HEK293 (cell line): Measurements from ENCODE around the gene NSFL1C.

Experiments used
- GLIS2 ChIP-seq: fragments of 450-650 bp; formaldehyde crosslinking; IDR thresholded peaks from 2 replicates; pipeline ENCODE4 v1.5.1; 2016; ENCODE audit warnings: missing biosample characterization, missing genetic modification characterization
- HOXA7 ChIP-seq: sonication (generic); formaldehyde crosslinking; IDR thresholded peaks from 2 replicates; pipeline ENCODE4 v1.8.1; 2022; ENCODE audit warnings: missing genetic modification reagents, borderline replicate concordance
- IKZF3 ChIP-seq: fragments of 450-650 bp; IDR thresholded peaks from 2 replicates; pipeline ENCODE4 v1.5.0; 2018; ENCODE audit warnings: missing biosample characterization, mild to moderate bottlenecking, missing genetic modification characterization, moderate library complexity
- OSR2 ChIP-seq: fragments of 450-650 bp; formaldehyde crosslinking; IDR thresholded peaks from 2 replicates; pipeline ENCODE4 v1.5.1; 2016; ENCODE audit warnings: missing biosample characterization, missing genetic modification characterization
- SALL2 ChIP-seq: fragments of 450-650 bp; formaldehyde crosslinking; IDR thresholded peaks from 2 replicates; pipeline ENCODE4 v1.5.0; 2017; ENCODE audit warnings: missing biosample characterization, mild to moderate bottlenecking, missing genetic modification characterization, borderline replicate concordance
- SCRT1 ChIP-seq: fragments of 450-650 bp; formaldehyde crosslinking; IDR thresholded peaks from 2 replicates; pipeline ENCODE4 v1.5.1; 2016; ENCODE audit warnings: missing biosample characterization, missing genetic modification characterization, borderline replicate concordance
- SP7 ChIP-seq: fragments of 450-650 bp; formaldehyde crosslinking; IDR thresholded peaks from 2 replicates; pipeline ENCODE4 v1.5.1; 2016; ENCODE audit warnings: missing biosample characterization, missing genetic modification characterization
- TRIM28 ChIP-seq: IDR thresholded peaks from 2 replicates; pipeline ENCODE4 v1.6.1; 2011; ENCODE audit warnings: low read length, control low read depth, borderline replicate concordance
- WT1 ChIP-seq: fragments of 450-650 bp; formaldehyde crosslinking; IDR thresholded peaks from 2 replicates; pipeline ENCODE4 v1.5.1; 2016; ENCODE audit warnings: missing biosample characterization, missing genetic modification characterization
- ZBTB17 ChIP-seq: fragments of 450-650 bp; formaldehyde crosslinking; IDR thresholded peaks from 2 replicates; pipeline ENCODE4 v1.5.1; 2016; ENCODE audit warnings: missing biosample characterization, missing genetic modification characterization
- ZBTB21 ChIP-seq: fragments of 450-650 bp; formaldehyde crosslinking; IDR thresholded peaks from 2 replicates; pipeline ENCODE4 v1.5.1; 2017; ENCODE audit warnings: missing biosample characterization, missing genetic modification characterization
- ZNF132 ChIP-seq: fragments of 450-650 bp; formaldehyde crosslinking; IDR thresholded peaks from 2 replicates; pipeline ENCODE4 v1.5.1; 2017; ENCODE audit warnings: missing biosample characterization, missing genetic modification characterization, borderline replicate concordance
- ZNF223 ChIP-seq: fragments of 450-650 bp; formaldehyde crosslinking; IDR thresholded peaks from 2 replicates; pipeline ENCODE4 v1.5.1; 2016; ENCODE audit warnings: missing biosample characterization, missing genetic modification characterization
- ZNF24 ChIP-seq: fragments of 450-650 bp; formaldehyde crosslinking; IDR thresholded peaks from 2 replicates; pipeline ENCODE4 v1.5.1; 2016; ENCODE audit warnings: missing biosample characterization, missing genetic modification characterization
- ZNF324 ChIP-seq: fragments of 450-650 bp; formaldehyde crosslinking; IDR thresholded peaks from 2 replicates; pipeline ENCODE4 v1.5.1; 2016; ENCODE audit warnings: missing biosample characterization, missing genetic modification characterization
- ZNF354C ChIP-seq: fragments of 450-650 bp; formaldehyde crosslinking; IDR thresholded peaks from 2 replicates; pipeline ENCODE4 v1.5.1; 2016; ENCODE audit warnings: missing biosample characterization, missing genetic modification characterization, low read depth, borderline replicate concordance
- ZNF37A ChIP-seq: fragments of 450-650 bp; IDR thresholded peaks from 2 replicates; pipeline ENCODE4 v1.5.1; 2018; ENCODE audit warnings: missing biosample characterization, missing genetic modification characterization
- ZNF394 ChIP-seq: fragments of 450-650 bp; formaldehyde crosslinking; IDR thresholded peaks from 2 replicates; pipeline ENCODE4 v1.5.1; 2016; ENCODE audit warnings: missing biosample characterization, missing genetic modification characterization, mild to moderate bottlenecking, moderate library complexity, borderline replicate concordance
- ZNF596 ChIP-seq: fragments of 450-650 bp; IDR thresholded peaks from 2 replicates; pipeline ENCODE4 v1.5.0; 2018; ENCODE audit warnings: missing biosample characterization, mild to moderate bottlenecking, missing genetic modification characterization, moderate library complexity
- ZNF626 ChIP-seq: fragments of 450-650 bp; sonication (Bioruptor Pico); formaldehyde crosslinking; IDR thresholded peaks from 2 replicates; pipeline ENCODE4 v1.5.1; 2018; ENCODE audit warnings: missing biosample characterization, missing genetic modification characterization, inconsistent platforms
- ZNF654 ChIP-seq: fragments of 450-650 bp; formaldehyde crosslinking; IDR thresholded peaks from 2 replicates; pipeline ENCODE4 v1.5.1; 2016; ENCODE audit warnings: low read depth, missing biosample characterization, missing genetic modification characterization
- ZNF777 ChIP-seq: fragments of 450-650 bp; formaldehyde crosslinking; IDR thresholded peaks from 2 replicates; pipeline ENCODE4 v1.5.1; 2017; ENCODE audit warnings: missing biosample characterization, missing genetic modification characterization, borderline replicate concordance
- ZNF785 ChIP-seq: fragments of 450-650 bp; formaldehyde crosslinking; IDR thresholded peaks from 2 replicates; pipeline ENCODE4 v1.5.1; 2016; ENCODE audit warnings: missing biosample characterization, missing genetic modification characterization
- ZNF843 ChIP-seq: fragments of 450-650 bp; formaldehyde crosslinking; IDR thresholded peaks from 2 replicates; pipeline ENCODE4 v1.5.1; 2016; ENCODE audit warnings: missing biosample characterization, missing genetic modification characterization
- ZXDB ChIP-seq: fragments of 450-650 bp; formaldehyde crosslinking; IDR thresholded peaks from 2 replicates; pipeline ENCODE4 v1.5.1; 2016; ENCODE audit warnings: missing biosample characterization, missing genetic modification characterization
- TF ChIP-seq, protein P1 (sequence below): fragments of 450-650 bp; formaldehyde crosslinking; IDR thresholded peaks from 2 replicates; pipeline ENCODE4 v1.5.1; 2016; ENCODE audit warnings: missing biosample characterization, missing genetic modification characterization
- TF ChIP-seq, protein P2 (sequence below): fragments of 450-650 bp; IDR thresholded peaks from 2 replicates; pipeline ENCODE4 v1.5.1; 2018; ENCODE audit warnings: missing biosample characterization, mild to moderate bottlenecking, missing genetic modification characterization
- TF ChIP-seq, protein P3 (sequence below): fragments of 450-650 bp; formaldehyde crosslinking; IDR thresholded peaks from 2 replicates; pipeline ENCODE4 v1.5.1; 2016; ENCODE audit warnings: missing biosample characterization, missing genetic modification characterization, borderline replicate concordance

Gene NSFL1C

DNA sequence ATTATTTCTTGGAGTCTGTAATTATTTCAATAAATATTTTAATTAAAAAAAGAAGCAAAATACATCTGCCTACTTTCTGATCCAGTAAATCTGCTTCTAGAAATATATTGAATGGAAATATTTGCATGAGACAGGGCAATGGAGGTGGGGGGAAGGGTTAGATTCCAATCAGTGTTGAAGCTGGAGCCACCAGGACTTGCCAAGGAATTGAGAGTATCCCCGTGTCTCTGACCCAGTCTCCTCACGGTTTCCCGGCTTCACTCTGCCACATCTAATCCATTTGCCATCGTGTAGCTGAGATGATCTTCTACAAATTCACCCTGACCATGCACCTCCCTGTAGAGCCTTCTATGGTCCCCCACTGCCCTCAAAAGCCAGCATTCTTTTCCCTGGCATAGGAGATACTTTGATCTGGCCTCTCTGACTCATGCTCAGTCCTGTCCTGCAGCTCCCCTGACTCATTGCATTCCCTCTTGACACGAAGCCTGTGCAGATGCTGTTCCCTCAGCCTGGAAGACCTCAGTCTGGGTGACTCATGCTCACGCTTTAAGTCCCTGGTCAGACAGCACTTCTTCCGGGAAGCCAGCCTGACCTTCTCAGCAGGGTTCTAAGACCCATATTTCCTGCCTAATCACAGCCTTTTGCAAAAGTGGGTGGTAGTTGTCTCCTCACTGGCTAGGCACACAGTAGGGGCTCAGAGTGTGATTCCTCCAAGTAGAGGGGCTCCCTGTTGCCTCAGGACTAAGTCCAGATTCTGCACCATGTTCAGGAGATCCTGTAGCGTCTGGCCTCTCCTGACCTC lies 50.8 kb downstream of the NSFL1C start (continued):
- TF ChIP-seq WT1 (tag by site-specific recombination) (no peak), SALL2 (tag by site-specific recombination) (no peak), ZNF223 (tag by site-specific recombination) (no peak), ZNF132 (tag by site-specific recombination) (no peak), ZNF626 (tag by site-specific recombination) (no peak), SP7 (tag by site-specific recombination) (peak; percentile 92), HOXA7 (CRISPR knock-in tag) (no peak), OSR2 (tag by site-specific recombination) (no peak), ZNF654 (tag by site-specific recombination) (no peak; the same call in 1 of the 2 replicates), ZNF394 (tag by site-specific recombination) (peak; percentile 56; the same call in 1 of the 2 replicates), TRIM28 (0 out of 2 replicates have a peak, but pooled peaks have one; percentile 51), ZNF777 (tag by site-specific recombination) (no peak), ZNF596 (tag by site-specific recombination) (no peak), ZNF324 (tag by site-specific recombination) (0 out of 2 replicates have a peak, but pooled peaks have one; percentile 45), IKZF3 (tag by site-specific recombination) (no peak), GLIS2 (peak; percentile 48), ZNF843 (tag by site-specific recombination) (no peak), ZBTB17 (tag by site-specific recombination) (peak; percentile 89), ZXDB (tag by site-specific recombination) (peak; percentile 43; the same call in 1 of the 2 replicates), ZNF785 (tag by site-specific recombination) (0 out of 2 replicates have a peak, but pooled peaks have one; percentile 28), SCRT1 (no peak), ZNF354C (tag by site-specific recombination) (no peak), ZNF24 (tag by site-specific recombination) (peak; percentile 80; the same call in 1 of the 2 replicates), ZNF37A (no peak), ZBTB21 (tag by site-specific recombination) (peak; percentile 60; the same call in 1 of the 2 replicates)
- TF ChIP-seq, protein P1, sequence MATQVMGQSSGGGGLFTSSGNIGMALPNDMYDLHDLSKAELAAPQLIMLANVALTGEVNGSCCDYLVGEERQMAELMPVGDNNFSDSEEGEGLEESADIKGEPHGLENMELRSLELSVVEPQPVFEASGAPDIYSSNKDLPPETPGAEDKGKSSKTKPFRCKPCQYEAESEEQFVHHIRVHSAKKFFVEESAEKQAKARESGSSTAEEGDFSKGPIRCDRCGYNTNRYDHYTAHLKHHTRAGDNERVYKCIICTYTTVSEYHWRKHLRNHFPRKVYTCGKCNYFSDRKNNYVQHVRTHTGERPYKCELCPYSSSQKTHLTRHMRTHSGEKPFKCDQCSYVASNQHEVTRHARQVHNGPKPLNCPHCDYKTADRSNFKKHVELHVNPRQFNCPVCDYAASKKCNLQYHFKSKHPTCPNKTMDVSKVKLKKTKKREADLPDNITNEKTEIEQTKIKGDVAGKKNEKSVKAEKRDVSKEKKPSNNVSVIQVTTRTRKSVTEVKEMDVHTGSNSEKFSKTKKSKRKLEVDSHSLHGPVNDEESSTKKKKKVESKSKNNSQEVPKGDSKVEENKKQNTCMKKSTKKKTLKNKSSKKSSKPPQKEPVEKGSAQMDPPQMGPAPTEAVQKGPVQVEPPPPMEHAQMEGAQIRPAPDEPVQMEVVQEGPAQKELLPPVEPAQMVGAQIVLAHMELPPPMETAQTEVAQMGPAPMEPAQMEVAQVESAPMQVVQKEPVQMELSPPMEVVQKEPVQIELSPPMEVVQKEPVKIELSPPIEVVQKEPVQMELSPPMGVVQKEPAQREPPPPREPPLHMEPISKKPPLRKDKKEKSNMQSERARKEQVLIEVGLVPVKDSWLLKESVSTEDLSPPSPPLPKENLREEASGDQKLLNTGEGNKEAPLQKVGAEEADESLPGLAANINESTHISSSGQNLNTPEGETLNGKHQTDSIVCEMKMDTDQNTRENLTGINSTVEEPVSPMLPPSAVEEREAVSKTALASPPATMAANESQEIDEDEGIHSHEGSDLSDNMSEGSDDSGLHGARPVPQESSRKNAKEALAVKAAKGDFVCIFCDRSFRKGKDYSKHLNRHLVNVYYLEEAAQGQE (tag by site-specific recombination): no peak
- TF ChIP-seq, protein P2, sequence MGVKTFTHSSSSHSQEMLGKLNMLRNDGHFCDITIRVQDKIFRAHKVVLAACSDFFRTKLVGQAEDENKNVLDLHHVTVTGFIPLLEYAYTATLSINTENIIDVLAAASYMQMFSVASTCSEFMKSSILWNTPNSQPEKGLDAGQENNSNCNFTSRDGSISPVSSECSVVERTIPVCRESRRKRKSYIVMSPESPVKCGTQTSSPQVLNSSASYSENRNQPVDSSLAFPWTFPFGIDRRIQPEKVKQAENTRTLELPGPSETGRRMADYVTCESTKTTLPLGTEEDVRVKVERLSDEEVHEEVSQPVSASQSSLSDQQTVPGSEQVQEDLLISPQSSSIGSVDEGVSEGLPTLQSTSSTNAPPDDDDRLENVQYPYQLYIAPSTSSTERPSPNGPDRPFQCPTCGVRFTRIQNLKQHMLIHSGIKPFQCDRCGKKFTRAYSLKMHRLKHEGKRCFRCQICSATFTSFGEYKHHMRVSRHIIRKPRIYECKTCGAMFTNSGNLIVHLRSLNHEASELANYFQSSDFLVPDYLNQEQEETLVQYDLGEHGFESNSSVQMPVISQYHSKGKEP (tag by site-specific recombination): 0 out of 2 replicates have a peak, but pooled peaks have one; percentile 6
- TF ChIP-seq, protein P3, sequence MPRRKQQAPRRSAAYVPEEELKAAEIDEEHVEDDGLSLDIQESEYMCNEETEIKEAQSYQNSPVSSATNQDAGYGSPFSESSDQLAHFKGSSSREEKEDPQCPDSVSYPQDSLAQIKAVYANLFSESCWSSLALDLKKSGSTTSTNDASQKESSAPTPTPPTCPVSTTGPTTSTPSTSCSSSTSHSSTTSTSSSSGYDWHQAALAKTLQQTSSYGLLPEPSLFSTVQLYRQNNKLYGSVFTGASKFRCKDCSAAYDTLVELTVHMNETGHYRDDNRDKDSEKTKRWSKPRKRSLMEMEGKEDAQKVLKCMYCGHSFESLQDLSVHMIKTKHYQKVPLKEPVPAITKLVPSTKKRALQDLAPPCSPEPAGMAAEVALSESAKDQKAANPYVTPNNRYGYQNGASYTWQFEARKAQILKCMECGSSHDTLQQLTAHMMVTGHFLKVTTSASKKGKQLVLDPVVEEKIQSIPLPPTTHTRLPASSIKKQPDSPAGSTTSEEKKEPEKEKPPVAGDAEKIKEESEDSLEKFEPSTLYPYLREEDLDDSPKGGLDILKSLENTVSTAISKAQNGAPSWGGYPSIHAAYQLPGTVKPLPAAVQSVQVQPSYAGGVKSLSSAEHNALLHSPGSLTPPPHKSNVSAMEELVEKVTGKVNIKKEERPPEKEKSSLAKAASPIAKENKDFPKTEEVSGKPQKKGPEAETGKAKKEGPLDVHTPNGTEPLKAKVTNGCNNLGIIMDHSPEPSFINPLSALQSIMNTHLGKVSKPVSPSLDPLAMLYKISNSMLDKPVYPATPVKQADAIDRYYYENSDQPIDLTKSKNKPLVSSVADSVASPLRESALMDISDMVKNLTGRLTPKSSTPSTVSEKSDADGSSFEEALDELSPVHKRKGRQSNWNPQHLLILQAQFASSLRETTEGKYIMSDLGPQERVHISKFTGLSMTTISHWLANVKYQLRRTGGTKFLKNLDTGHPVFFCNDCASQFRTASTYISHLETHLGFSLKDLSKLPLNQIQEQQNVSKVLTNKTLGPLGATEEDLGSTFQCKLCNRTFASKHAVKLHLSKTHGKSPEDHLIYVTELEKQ (tag by site-specific recombination): peak; percentile 77; the same call in 1 of the 2 replicates
